HG03064 (cell line): ENCODE data around the gene ALOX12B.
"Not testable (repeated sequence)": the region's sequence is repeated elsewhere in the genome, so short reads cannot be mapped to it uniquely, and the experiment has no call there.

ENCODE experiments used
- ATAC-seq: cut with Tn5 transposase; IDR thresholded peaks from one replicate; pipeline ENCODE4 v1.9.1; 2021; ENCODE audit warnings: low read depth; ENCODE audit not compliant: unreplicated experiment

Gene ALOX12B

GRCh38 chr17:8068736-8069586, 18.6 kb downstream of the ALOX12B start:
- no peak for ATAC-seq

DNA sequence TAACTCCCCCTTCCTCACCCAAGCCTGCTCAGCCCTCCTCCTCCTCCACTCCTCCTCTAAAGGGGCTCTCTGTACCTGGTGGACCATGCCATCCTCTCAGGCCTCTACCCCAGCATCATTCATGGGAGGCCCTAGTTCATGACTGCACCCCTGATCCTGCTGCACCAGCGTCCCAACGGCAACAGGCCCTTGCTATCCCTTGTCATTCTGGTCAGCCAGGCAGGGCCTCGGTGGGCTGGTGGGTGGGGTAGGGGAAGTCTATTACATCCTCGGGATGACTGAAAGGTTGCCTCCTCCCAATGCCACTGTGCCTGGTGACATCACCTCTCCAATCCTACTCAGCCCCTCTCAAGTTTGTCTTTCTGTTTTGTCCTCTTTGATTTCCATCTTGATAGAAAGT, 19.7 kb downstream of the ALOX12B start:
- no peak for ATAC-seq

GRCh38 chr17:8066841-8067775, 20.4 kb downstream of the ALOX12B start:
- no peak for ATAC-seq

GRCh38 chr17:8064561-8065019, 22.9 kb downstream of the ALOX12B start:
- no peak for ATAC-seq

GRCh38 chr17:8063761-8064534, 23.6 kb downstream of the ALOX12B start:
- ATAC-seq = no peak

DNA sequence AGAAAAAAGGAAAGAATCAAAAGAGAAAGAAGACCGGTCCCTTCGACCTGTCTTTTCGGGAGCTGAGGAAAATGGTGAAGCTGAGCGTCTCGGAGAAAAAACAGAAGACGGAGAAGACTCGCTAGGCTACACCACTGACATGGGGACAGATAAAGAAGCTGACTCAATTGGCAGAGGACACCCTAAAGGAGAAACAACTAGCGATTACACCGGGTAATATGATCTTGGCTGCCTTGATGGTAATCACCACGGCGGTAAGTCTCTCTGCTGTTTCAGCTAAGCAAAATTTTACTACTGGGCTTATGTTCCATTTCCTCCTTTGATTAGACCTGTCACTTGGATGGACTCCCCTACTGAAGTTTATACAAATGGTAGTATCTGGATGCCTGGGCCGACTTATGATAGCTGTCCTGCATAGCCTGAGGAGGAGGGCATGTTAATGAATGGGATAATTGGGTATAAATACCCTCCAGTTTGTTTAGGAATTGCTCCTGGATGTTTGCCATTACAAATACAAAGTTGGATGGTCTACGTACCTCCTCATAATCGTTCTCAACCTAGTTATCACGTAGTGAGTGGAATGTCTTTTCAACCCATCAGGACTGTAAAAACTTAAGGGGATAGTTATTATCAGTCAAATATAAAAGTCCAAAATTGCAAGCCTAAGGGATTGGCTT, 24.6 kb downstream of the ALOX12B start:
- ATAC-seq = no peak

DNA sequence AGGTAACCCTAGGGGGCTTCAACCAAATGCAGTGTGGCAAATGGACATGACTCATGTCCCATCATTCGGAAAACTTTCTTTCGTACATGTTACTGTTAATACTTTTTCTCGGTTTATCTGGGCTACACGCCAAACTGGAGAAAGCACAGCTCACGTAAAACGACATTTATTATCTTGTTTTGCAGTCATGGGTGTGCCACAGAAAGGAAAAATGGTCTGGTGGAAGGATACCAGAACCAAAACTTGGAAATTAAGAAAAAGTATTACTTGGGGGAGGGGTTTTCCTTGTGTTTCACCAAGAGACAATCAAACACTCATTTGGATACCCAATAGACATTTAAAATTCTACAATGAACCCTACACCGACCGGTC, 25.1 kb downstream of the ALOX12B start:
- no peak for ATAC-seq

DNA sequence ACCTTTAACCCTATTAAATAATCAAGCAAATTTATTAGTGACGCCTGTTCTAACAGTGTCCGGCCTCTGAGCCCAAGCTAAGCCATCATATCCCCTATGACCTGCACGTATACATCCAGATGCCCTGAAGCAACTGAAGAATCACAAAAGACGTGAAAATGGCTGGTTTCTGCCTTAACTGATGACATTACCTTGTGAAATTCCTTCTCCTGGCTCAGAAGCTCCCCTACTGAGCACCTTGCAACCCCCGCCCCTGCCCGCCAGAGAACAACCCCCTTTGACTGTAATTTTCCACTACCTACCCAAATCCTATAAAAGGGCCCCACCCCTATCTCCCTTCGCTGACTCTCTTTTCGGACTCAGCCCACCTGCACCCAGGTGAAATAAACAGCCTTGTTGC, 25.7 kb downstream of the ALOX12B start:
- not testable (repeated sequence) for ATAC-seq

GRCh38 chr17:8060274-8060673, 27.2 kb downstream of the ALOX12B start:
- no peak for ATAC-seq

DNA sequence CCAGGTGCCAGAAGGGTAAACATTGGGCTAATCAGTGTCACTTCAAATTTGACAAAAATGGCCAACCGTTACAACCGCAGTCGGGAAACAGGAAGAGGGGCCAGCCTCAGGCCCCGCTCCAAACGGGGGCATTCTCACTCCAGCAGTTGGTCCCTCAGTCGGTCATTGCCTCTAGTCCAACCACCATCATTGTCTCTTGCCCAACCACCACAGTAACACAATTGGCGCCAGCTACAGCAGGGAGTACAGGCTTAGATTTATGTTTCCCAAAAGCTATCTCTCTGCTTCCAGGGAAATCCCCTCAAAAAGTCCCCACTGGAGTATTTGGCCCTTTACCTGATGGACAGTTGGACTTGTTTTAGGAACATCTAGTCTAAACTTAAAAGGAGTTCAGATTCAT, 28.4 kb downstream of the ALOX12B start:
- ATAC-seq = no peak

- no peak for ATAC-seq
These were observed 29.8 kb downstream of the ALOX12B start for GRCh38 chr17:8057691-8058114.

GRCh38 chr17:8056976-8057625, 30.4 kb downstream of the ALOX12B start:
- no peak for ATAC-seq

- no peak for ATAC-seq
These were observed 31.1 kb downstream of the ALOX12B start for GRCh38 chr17:8056232-8056975.

DNA sequence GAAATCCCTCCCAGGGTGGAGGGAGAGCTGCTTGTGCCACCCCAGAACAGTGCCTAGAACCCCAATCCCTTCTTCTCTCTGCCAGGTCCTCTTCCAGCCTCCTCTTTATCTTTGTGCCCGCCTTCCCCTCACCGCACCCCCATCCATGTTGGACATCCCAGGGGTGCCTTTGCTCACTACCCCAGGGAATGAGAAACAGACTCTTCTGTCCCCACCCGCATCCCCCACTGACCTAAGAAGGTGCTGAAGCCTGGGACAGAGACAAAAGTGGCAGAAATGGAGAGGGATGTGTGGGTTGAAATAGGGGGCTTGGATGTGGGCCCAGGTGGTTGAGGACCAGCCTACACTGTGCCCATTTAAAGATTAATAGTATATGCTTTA, 31.7 kb downstream of the ALOX12B start:
- ATAC-seq = no peak

DNA sequence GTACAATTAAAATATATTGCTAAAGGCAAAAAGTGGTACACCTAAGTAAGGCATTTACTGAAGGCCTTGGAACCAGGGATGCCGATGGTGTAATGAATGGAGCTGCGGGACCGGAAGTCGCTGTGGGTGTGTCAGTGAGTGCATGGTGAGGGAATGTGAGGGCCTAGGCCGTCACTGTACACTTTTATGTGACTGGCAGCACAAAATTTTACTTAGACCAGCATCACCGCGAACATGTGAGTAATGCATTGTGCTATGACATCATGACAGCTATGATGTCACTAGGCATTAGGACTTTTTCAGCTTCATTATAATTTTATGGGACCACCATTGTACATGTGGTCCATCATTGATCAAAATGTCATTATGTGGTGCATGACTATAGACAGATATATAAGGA, 33.9 kb downstream of the ALOX12B start:
- no peak for ATAC-seq

- no peak for ATAC-seq
These were observed 35.0 kb downstream of the ALOX12B start for GRCh38 chr17:8052256-8053252.

DNA sequence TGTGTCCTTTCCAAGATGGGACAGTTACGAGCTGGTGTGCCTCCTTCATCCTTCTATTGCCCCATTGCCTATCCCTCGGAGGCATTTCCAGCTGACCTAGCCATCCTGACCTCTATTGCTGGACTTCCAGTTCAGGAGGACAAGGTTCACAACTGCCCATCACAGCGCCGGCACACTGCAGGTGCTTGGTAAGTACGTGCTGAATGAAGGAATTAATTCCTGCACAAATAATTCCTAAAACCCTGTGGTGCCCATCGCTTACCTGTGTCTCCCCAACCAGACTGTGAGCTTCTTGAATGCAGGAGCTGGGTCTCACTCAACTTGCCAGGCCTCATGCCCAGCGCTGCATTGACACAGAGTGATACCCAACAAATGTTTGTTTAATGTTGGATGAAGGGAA, 35.7 kb downstream of the ALOX12B start:
- ATAC-seq = no peak

- ATAC-seq = no peak
These were observed 38.8 kb downstream of the ALOX12B start for GRCh38 chr17:8048736-8049135.
